ACHN (cell line): ENCODE measurements around the gene PPM1D.
A peak's percentile ranks its signal among the peaks of the same experiment; 100 is the strongest.
"Not testable (repeated sequence)": the region's sequence is repeated elsewhere in the genome, so short reads cannot be mapped to it uniquely, and the experiment has no call there.

Experiments used
- DNase-seq: peaks from one replicate; pipeline ENCODE4 v3.0.0-alpha.2; 2015
- in situ Hi-C: cut with HindIII; loops from 2 replicates; pipeline ENCODE4 v1.10.0; 2017; ENCODE audit warnings: low sequenced_read_pairs, low pct_ligation_motif_present, low pct_unique_long_range_greater_than_20kb

PPM1D gene

DNA sequence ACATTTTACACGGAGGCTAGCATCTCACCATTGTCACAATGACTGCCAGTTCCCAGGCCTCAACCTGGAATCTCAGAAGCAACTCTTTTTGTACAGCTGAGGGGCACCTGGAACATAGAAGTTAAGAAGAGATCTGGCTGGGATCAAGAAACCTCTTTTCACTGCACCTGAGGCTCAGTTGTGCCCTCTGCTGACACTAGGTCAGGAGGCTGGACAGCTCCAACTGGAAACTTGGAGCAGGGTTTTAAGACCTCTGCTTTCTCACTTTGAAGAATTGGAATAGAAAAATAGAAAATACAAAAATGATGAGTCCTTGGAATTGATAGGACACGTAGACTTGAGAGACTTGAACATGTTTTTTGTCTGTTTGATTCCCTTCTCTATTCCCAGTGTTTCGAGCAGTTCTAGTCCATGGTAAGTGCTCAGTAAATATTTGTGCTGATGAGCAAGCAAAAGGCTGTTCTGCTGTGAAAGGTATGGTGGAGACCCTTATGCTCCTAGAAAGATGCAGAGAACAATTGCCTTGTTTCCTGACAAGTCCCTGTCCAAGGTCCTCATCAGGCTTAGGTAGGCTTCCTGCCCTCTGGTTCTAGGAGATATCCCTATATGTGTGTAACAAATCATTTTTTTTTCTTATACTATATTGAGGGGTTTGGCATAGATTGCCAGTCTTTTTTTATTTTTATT lies 13.6 kb upstream of the PPM1D start:
- in situ Hi-C loops: no loop called here
- peak; percentile 43 for DNase-seq

DNA sequence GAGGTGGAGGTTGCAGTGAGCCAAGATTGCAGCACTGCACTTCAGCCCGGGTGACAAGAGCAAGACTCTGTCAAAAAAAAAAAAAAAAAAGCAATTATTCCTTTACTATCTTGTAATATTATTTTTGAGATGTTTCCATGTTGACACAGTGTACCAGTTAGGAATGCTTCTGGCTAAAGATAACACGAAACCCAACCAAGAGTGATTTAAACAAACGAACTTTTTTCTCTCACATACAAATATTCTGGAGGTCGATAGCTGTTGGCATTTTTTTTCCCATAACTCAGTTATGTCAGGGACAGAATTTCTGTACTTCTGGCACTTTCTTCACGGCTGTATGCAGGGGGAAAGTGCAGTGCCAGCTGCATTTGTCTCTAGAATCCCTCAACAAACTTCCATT lies 9.9 kb upstream of the PPM1D start:
- no peak for DNase-seq
- in situ Hi-C loops: no loop called here

DNA sequence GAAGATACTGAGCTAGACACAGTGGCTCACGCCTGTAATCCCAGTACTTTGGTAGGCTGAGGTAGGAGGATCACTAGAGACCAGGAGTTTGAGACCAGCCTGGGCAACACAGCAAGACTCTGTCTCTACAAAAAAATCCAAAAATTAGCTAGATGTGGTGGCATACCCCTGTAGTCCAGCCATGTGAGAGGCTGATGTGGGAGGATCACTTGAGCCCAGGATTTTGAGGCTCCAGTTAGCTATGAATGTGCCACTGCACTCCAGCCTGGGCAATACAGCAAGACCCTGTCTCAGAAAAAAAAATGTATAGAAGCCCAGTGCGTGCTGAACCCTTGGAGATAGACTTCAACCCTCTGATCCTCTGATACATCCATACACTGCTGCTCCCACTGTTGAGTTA lies 7.2 kb upstream of the PPM1D start:
- in situ Hi-C loops: no loop called here

DNA sequence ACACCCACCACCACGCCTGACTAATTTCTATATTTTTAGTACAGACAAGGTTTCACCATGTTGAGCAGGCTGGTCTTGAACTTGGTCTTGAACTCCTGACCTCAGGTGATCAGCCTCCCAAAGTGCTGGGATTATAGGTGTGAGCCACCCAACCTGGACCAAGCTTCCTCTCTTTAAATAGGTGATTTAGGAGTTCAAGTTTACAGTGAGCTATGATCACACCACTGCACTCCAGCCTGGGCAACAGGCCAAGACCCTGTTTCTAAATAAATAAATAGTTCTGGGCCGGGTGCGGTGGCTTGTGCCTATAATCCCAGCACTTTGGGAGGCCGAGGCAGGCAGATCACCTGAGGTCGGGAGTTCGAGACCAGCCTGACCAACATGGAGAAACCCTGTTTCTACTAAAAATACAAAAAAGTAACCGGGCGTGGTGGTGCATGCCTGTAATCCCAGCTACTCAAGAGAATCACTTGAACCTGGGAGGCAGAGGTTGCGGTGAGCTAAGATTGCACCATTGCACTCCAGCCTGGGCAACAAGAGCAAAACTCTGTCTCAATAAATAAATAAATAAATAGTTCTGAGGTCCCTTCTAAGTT lies 6.5 kb upstream of the PPM1D start:
- DNase-seq, in situ Hi-C loops: not testable (repeated sequence)

More for the DNA sequence above, 7.2 kb upstream of the PPM1D start:
- DNase-seq: no peak

DNA sequence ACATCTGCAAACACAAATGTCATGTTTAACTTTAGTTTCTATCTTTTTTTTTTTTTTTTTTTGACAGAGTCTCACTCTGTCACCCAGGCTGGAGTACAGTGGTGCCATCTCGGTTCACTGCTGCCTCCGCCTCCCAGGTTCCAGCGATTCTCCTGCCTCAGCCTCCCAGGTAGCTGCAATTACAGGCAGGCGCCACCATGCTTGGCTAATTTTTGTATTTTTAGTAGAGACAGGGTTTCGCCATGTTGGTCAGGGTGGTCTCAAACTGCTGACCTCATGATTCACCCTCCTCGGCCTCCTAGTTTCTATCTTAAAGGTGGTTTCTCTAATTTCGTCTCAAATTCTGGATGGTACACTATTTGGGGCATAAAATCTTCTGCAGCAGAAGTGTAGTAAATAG lies 5.8 kb upstream of the PPM1D start:
- DNase-seq, in situ Hi-C loops: not testable (repeated sequence)

GRCh38 chr17:60594734-60595133 lies 5.3 kb upstream of the PPM1D start:
- in situ Hi-C loops: no loop called here
- no peak for DNase-seq

DNA sequence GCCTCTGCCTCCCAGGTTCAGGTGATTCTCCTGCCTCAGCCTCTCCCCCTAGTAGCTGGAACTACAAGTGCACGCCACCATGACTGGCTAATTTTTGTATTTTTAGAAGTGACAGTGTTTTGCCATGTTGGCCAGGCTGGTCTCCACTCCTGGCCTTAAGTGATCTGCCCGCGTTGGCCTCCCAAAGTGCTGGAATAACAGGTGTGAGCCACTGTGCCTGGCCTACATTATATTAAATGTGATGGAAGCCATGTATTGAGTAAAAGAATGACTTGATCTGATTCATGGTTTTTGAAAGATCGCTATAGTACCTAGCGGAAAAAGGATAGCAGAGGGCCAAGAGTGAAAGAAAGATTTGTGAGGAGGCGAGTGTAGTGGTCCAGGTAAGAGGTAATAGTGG lies 2.7 kb upstream of the PPM1D start:
- in situ Hi-C loops: no loop called here
- no peak for DNase-seq

DNA sequence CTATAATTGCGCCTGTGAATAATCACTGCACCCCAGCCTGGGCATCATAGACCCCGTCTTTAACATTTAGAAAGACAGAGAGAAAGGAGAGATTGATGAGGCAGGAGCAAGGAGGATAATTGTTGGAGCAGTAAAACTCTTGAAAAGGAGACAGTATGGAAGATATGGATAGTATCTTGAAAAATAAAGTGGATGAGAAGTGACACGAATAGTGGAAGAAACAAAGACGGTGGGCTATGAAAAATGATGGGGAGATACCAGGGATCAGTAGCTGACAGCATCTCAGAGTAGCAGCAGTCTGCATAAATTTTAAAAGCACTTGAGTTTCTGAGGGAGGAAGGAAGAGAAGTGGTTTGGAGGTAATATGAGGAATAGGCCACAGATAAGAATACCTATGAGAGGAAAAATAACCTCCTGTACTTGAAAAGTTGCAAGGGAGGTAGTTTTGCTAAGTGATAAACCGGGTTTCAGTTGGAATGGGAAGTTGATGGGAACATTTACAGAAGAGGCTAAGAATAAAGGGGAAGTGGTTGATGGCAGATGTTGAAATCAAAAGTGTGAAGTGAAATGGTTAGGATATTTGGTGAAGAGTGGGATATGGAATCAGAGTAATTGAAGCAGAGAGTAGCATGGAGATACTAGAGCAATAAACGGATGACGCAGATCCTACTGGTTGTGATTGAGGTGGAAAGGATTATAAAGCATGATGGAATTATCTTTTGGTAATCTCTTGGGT lies 1.8 kb upstream of the PPM1D start:
- DNase-seq: no peak
- in situ Hi-C loops: no loop called here

DNA sequence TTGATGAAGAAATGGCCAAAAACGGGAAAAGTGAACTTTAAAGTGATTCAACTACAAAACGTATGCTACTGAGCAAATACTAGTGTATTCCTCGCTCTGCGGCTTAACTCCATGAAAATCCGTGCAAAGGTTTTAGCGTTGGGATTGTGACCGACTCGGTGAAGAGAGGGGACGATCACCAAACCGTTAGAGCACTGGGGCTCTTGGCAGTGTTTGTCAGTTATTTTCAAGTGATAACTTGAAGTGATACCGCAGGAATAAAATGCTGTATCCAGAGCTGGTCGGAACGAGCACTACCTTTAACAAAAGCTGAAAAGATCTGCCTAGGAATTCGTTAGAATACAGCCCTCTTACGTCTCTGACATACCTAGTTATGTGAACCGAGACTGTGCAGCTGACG lies 773 bp upstream of the PPM1D start:
- DNase-seq: no peak
- in situ Hi-C loops: no loop called here

DNA sequence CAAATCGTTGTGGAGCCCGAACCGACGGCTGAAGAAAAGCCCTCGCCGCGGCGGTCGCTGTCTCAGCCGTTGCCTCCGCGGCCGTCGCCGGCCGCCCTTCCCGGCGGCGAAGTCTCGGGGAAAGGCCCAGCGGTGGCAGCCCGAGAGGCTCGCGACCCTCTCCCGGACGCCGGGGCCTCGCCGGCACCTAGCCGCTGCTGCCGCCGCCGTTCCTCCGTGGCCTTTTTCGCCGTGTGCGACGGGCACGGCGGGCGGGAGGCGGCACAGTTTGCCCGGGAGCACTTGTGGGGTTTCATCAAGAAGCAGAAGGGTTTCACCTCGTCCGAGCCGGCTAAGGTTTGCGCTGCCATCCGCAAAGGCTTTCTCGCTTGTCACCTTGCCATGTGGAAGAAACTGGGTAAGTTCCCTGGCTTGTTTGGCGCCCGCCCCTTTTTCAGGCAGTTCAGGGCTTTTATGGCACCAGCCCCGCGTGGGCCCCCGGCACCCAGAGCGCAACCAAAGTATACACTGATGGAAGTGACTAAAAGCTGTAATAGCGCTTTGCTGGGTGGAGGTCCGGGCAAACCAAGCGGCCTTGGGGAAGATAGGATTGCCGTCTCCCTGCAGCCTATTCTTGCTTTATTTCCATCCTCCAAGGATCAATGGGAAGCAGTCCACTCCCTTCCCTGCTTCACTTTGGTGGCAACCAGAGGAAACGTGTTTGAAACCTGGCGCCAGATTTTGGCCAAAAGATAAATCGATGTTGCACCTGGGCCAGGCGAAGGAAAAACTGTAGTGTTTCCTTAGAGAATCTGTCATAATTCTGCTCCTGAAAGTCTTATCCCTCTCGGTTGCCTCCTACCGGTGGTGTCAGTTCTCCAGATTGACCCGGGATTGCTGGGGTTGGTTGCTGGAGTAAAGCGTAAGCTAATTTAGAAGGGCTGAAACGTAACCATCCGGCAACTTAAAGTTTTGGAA lies 775 bp downstream of the PPM1D start:
- peak; percentile 92 for DNase-seq
- in situ Hi-C loops: no loop called here

GRCh38 chr17:60601447-60602384 lies 1.7 kb downstream of the PPM1D start:
- in situ Hi-C loops: no loop called here
- peak; percentile 84 for DNase-seq

GRCh38 chr17:60602385-60602742 lies 2.4 kb downstream of the PPM1D start:
- in situ Hi-C loops: no loop called here
- DNase-seq: peak; percentile 32

- in situ Hi-C loops: no loop called here
- no peak for DNase-seq
These were observed 2.9 kb downstream of the PPM1D start for GRCh38 chr17:60602871-60603270.

DNA sequence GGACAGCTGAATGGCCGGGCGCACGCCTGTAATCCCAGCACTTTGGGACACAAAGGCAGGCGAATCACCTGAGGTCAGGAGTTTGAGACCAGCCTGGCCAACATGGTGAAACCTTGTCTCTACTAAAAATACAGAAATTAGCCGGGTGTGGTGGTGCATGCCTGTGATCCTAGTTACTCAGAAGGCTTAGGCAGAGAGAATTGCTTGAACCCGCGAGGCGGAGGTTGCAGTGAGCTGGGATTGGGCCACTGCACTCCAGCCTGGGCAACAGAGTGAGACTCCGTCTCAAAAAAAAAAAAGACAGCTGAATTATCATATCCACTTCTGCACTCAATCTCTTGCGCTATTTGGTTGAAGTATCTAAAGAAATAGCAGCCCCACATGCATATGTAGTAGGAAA lies 3.5 kb downstream of the PPM1D start:
- in situ Hi-C loops, DNase-seq: not testable (repeated sequence)

DNA sequence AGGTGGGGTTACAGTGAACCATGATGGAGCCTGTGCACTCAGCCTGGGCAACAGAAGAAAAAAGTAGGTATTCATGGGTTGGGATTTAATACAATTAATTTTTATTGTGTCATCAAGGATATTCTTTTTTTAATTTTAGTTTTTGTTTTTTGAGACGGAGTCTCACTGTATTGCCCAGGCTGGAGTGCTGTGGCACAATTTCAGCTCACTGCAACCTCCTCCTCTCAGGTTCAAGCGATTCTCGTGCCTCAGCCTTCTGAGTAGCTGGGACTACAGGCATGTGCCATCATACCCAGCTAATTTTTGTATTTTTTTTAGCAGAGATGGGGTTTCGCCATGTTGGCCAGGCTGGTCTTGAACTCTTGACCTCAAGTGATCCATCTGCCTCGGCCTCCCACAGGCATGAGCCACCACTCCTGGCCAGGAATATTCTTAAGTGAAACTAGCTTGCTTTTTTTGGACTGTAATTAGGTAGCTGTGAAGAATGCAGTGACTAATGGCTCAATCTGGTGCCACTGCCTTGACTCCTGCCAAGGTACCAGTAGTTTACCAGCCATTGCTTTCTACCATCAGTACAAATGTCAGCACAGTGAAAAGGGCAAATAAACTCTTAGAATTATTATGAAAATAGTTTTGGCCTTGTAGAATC lies 4.8 kb downstream of the PPM1D start:
- in situ Hi-C loops: no loop called here
- DNase-seq: peak; percentile 77

DNA sequence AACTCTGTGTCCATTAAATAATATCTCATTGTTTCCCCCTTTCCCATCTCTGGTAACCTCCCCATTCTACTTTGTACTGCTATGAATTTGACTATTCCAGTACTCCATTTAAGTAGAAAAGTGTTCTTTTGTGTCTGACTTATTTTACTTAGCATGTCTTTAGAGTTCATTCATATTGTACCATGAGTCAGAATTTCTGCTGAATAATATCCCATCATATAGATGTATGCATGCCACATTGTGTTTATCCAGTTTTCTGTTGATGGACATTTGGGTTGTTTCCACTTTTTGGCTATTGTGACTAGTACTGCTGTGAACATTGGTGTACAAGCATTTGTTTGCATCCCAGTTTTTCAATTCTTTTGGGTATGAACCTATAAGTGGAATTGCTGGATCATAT lies 6.0 kb downstream of the PPM1D start:
- in situ Hi-C loops: no loop called here
- no peak for DNase-seq

GRCh38 chr17:60610473-60610872 lies 10.5 kb downstream of the PPM1D start:
- in situ Hi-C loops: no loop called here
- no peak for DNase-seq
